Activated T-helper 2 cell treated with anti-CD3 and anti-CD28 coated beads, Interferon-gamma antibody, Interleukin-2, Interleukin-4, amounts not matched to agents 10 μg/mL and 5 μg/mL and 100 μg/mL, durations not matched to agents 14 hours and 24 hours and 36 hours (primary cell): ENCODE data around the gene POLDIP3. TPM values are rescaled to one million over a fixed set of nuclear protein-coding genes. Genes with fewer than 3 reads are reported as not detected.
A peak's percentile ranks its signal among the peaks of the same experiment; 100 is the strongest.

Experiments used
- DNase-seq: peaks from one replicate; pipeline ENCODE4 v3.0.0; 2021; ENCODE audit warnings: low spot score
- H3K27ac Mint-ChIP-seq: one replicate; pipeline ENCODE4 v1.8.0; 2021; ENCODE audit warnings: mixed read lengths
- H3K27me3 Mint-ChIP-seq: one replicate; pipeline ENCODE4 v1.8.0; 2021; ENCODE audit warnings: low read depth, mixed read lengths
- H3K36me3 Mint-ChIP-seq: one replicate; pipeline ENCODE4 v1.8.0; 2021; ENCODE audit warnings: low read depth, mixed read lengths
- H3K4me1 Mint-ChIP-seq: one replicate; pipeline ENCODE4 v1.8.0; 2021; ENCODE audit warnings: low read depth, mixed read lengths
- H3K4me3 Mint-ChIP-seq: one replicate; pipeline ENCODE4 v1.8.0; 2021; ENCODE audit warnings: low read depth, mild to moderate bottlenecking, moderate library complexity, mixed read lengths
- H3K9me3 Mint-ChIP-seq: one replicate; pipeline ENCODE4 v1.8.0; 2021; ENCODE audit warnings: mixed read lengths
- intact Hi-C: fragments of 100-400 bp; cut with micrococcal nuclease; formaldehyde crosslinking; loops from one replicate; pipeline ENCODE4 v1.15.1; 2023
- total RNA-seq: library from RNA; stranded (reverse); gene quantifications from 2 replicates; pipeline ENCODE4 v1.2.3, GENCODE V29; 2022

Gene POLDIP3
- total RNA-seq, 1 donor from 2014 or later, result 74.7 TPM

- Mint-ChIP-seq H3K27me3 (no peaks in the 10 kb centered on the region), H3K27ac (peak overlapping the region; percentile 28), H3K4me3 (no peak overlapping the region), H3K9me3 (no peaks in the 10 kb centered on the region), H3K4me1 (peaks cover 2% of the 10 kb centered on the region), H3K36me3 (peaks cover 14% of the 10 kb centered on the region)
- intact Hi-C loops, result no loop called here
- no peak for DNase-seq
Observed at GRCh38 chr22:42635531-42635930, 20.8 kb upstream of the POLDIP3 start.

GRCh38 chr22:42633013-42633412 is 18.3 kb upstream of the POLDIP3 start:
- Mint-ChIP-seq H3K4me3 (no peak overlapping the region), H3K27ac (no peak overlapping the region), H3K36me3 (peaks cover 27% of the 10 kb centered on the region), H3K27me3 (no peaks in the 10 kb centered on the region), H3K4me1 (peaks cover 2% of the 10 kb centered on the region), H3K9me3 (no peaks in the 10 kb centered on the region)
- DNase-seq, result no peak
- intact Hi-C loops, result no loop called here

GRCh38 chr22:42632096-42632495 is 17.4 kb upstream of the POLDIP3 start:
- Mint-ChIP-seq H3K27ac (no peak overlapping the region), H3K4me3 (no peak overlapping the region), H3K27me3 (no peaks in the 10 kb centered on the region), H3K36me3 (peaks cover 25% of the 10 kb centered on the region), H3K9me3 (no peaks in the 10 kb centered on the region), H3K4me1 (peaks cover 2% of the 10 kb centered on the region)
- no peak for DNase-seq
- intact Hi-C loops, result no loop called here

- H3K4me1 Mint-ChIP-seq, result peaks cover 2% of the 10 kb centered on the region
- no peak for DNase-seq
- H3K4me3 Mint-ChIP-seq, result no peak overlapping the region
- no peaks in the 10 kb centered on the region for H3K27me3 Mint-ChIP-seq
- peaks cover 30% of the 10 kb centered on the region for H3K36me3 Mint-ChIP-seq
- H3K27ac Mint-ChIP-seq, result no peak overlapping the region
- intact Hi-C loops, result no loop called here
- H3K9me3 Mint-ChIP-seq, result no peaks in the 10 kb centered on the region
Observed at GRCh38 chr22:42630901-42631602, 16.4 kb upstream of the POLDIP3 start.

GRCh38 chr22:42630211-42630610 is 15.5 kb upstream of the POLDIP3 start:
- Mint-ChIP-seq H3K4me1 (no peaks in the 10 kb centered on the region), H3K9me3 (no peaks in the 10 kb centered on the region), H3K27me3 (no peaks in the 10 kb centered on the region), H3K4me3 (no peak overlapping the region), H3K27ac (no peak overlapping the region), H3K36me3 (peaks cover 31% of the 10 kb centered on the region)
- intact Hi-C loops, result no loop called here
- DNase-seq, result no peak

GRCh38 chr22:42627981-42628380 is 13.3 kb upstream of the POLDIP3 start:
- Mint-ChIP-seq H3K27me3 (no peaks in the 10 kb centered on the region), H3K27ac (no peak overlapping the region)
- intact Hi-C loops, result no loop called here

GRCh38 chr22:42626951-42627625 is 12.4 kb upstream of the POLDIP3 start:
- Mint-ChIP-seq H3K27me3 (no peaks in the 10 kb centered on the region), H3K9me3 (no peaks in the 10 kb centered on the region), H3K36me3 (peaks cover 24% of the 10 kb centered on the region), H3K4me1 (no peaks in the 10 kb centered on the region), H3K27ac (no peak overlapping the region), H3K4me3 (no peak overlapping the region)
- intact Hi-C loops, result no loop called here
- no peak for DNase-seq

More at GRCh38 chr22:42627981-42628380, 13.3 kb upstream of the POLDIP3 start:
- Mint-ChIP-seq H3K4me1 (no peaks in the 10 kb centered on the region), H3K4me3 (no peak overlapping the region), H3K36me3 (peaks cover 31% of the 10 kb centered on the region), H3K9me3 (no peaks in the 10 kb centered on the region)
- no peak for DNase-seq

- Mint-ChIP-seq H3K9me3 (no peaks in the 10 kb centered on the region), H3K27me3 (no peaks in the 10 kb centered on the region), H3K27ac (no peak overlapping the region), H3K36me3 (peaks cover 25% of the 10 kb centered on the region), H3K4me1 (no peaks in the 10 kb centered on the region), H3K4me3 (no peak overlapping the region)
- intact Hi-C loops, result no loop called here
- DNase-seq, result no peak
Observed at GRCh38 chr22:42626431-42626830, 11.7 kb upstream of the POLDIP3 start.

- Mint-ChIP-seq H3K36me3 (peaks cover 28% of the 10 kb centered on the region), H3K4me3 (no peak overlapping the region), H3K27ac (no peak overlapping the region), H3K27me3 (no peaks in the 10 kb centered on the region), H3K9me3 (no peaks in the 10 kb centered on the region), H3K4me1 (no peaks in the 10 kb centered on the region)
- DNase-seq, result no peak
- intact Hi-C loops, result no loop called here
Observed at GRCh38 chr22:42625416-42625815, 10.7 kb upstream of the POLDIP3 start.

- H3K27ac Mint-ChIP-seq, result no peak overlapping the region
- peaks cover 28% of the 10 kb centered on the region for H3K36me3 Mint-ChIP-seq
- no peaks in the 10 kb centered on the region for H3K27me3 Mint-ChIP-seq
- no peaks in the 10 kb centered on the region for H3K9me3 Mint-ChIP-seq
- no peak overlapping the region for H3K4me3 Mint-ChIP-seq
- no peak for DNase-seq
- intact Hi-C loops, result no loop called here
- H3K4me1 Mint-ChIP-seq, result no peaks in the 10 kb centered on the region
Observed at GRCh38 chr22:42624551-42625106, 9.9 kb upstream of the POLDIP3 start.

- intact Hi-C loops, result no loop called here
- Mint-ChIP-seq H3K4me1 (no peaks in the 10 kb centered on the region), H3K4me3 (no peak overlapping the region), H3K36me3 (peaks cover 27% of the 10 kb centered on the region), H3K9me3 (no peaks in the 10 kb centered on the region), H3K27ac (no peak overlapping the region), H3K27me3 (no peaks in the 10 kb centered on the region)
- DNase-seq, result no peak
Observed at GRCh38 chr22:42623756-42624441, 9.2 kb upstream of the POLDIP3 start.

- Mint-ChIP-seq H3K36me3 (peaks cover 24% of the 10 kb centered on the region), H3K4me1 (no peaks in the 10 kb centered on the region), H3K27me3 (no peaks in the 10 kb centered on the region), H3K4me3 (no peak overlapping the region), H3K9me3 (no peaks in the 10 kb centered on the region), H3K27ac (no peak overlapping the region)
- no peak for DNase-seq
- intact Hi-C loops, result no loop called here
Observed at GRCh38 chr22:42623301-42623751, 8.6 kb upstream of the POLDIP3 start.
